Neural crest cell (in vitro differentiated cells): Measurements from ENCODE around the gene GPC6. TPM values are rescaled to one million over a fixed set of nuclear protein-coding genes. Genes with fewer than 3 reads are reported as not detected.
"Not testable (repeated sequence)": the region's sequence is repeated elsewhere in the genome, so short reads cannot be mapped to it uniquely, and the experiment has no call there.

ENCODE experiments used
- DNase-seq: peaks from one replicate; pipeline ENCODE4 v3.0.0; 2021; ENCODE audit warnings: low read depth, mixed read lengths, low spot score
- H3K27ac Mint-ChIP-seq: one replicate; pipeline ENCODE4 v1.8.0; 2021; ENCODE audit warnings: mild to moderate bottlenecking, mixed read lengths; ENCODE audit not compliant: unreplicated experiment
- H3K27me3 Mint-ChIP-seq: 2 replicates; pipeline ENCODE4 v1.8.0; 2021; ENCODE audit warnings: low read depth, mild to moderate bottlenecking, mixed read lengths
- H3K36me3 Mint-ChIP-seq: 2 replicates; pipeline ENCODE4 v1.8.0; 2021; ENCODE audit warnings: low read depth, mild to moderate bottlenecking, mixed read lengths
- H3K4me1 Mint-ChIP-seq: 2 replicates; pipeline ENCODE4 v1.8.0; 2021; ENCODE audit warnings: mixed read lengths
- H3K4me3 Mint-ChIP-seq: one replicate; pipeline ENCODE4 v1.8.0; 2021; ENCODE audit warnings: mild to moderate bottlenecking, mixed read lengths
- H3K9me3 Mint-ChIP-seq: 2 replicates; pipeline ENCODE4 v1.8.0; 2021; ENCODE audit warnings: mixed read lengths
- total RNA-seq: library from RNA; stranded (reverse); gene quantifications from 2 replicates; pipeline ENCODE4 v1.2.1, GENCODE V29; 2021
- TF ChIP-seq, protein P1 (sequence below): fragments of 200-600 bp; sonication (generic); conservative IDR thresholded peaks from 2 replicates; pipeline ENCODE4 v1.5.0; 2021; ENCODE audit warnings: antibody characterized with exemption, mild to moderate bottlenecking

Gene GPC6
- total RNA-seq, 1 donor from 2014 or later = 13.4 TPM

DNA sequence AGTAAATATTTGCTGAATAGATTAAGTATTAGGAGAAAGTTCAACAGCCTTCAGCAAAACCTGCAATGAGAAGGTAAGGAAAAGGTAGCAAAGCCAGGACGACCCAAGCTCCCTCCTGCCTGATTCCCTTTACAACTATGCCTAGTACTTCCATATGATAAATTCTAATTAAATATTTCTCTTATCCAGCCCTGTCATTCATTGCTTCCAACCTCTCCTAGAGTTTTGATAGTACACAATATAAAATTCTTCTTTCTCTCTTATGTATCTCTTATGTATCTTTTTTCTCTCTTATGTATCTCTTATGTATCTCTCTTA lies 1065.7 kb downstream of the GPC6 start:
- H3K36me3 Mint-ChIP-seq = no peaks in the 10 kb centered on the region
- H3K27me3 Mint-ChIP-seq = no peaks in the 10 kb centered on the region
- no peak overlapping the region for H3K4me3 Mint-ChIP-seq
- DNase-seq = no peak
- H3K27ac Mint-ChIP-seq = no peak overlapping the region
- no peaks in the 10 kb centered on the region for H3K9me3 Mint-ChIP-seq
- TF ChIP-seq, protein P1, sequence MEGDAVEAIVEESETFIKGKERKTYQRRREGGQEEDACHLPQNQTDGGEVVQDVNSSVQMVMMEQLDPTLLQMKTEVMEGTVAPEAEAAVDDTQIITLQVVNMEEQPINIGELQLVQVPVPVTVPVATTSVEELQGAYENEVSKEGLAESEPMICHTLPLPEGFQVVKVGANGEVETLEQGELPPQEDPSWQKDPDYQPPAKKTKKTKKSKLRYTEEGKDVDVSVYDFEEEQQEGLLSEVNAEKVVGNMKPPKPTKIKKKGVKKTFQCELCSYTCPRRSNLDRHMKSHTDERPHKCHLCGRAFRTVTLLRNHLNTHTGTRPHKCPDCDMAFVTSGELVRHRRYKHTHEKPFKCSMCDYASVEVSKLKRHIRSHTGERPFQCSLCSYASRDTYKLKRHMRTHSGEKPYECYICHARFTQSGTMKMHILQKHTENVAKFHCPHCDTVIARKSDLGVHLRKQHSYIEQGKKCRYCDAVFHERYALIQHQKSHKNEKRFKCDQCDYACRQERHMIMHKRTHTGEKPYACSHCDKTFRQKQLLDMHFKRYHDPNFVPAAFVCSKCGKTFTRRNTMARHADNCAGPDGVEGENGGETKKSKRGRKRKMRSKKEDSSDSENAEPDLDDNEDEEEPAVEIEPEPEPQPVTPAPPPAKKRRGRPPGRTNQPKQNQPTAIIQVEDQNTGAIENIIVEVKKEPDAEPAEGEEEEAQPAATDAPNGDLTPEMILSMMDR = no peak
- peaks cover under 1% of the 10 kb centered on the region for H3K4me1 Mint-ChIP-seq

DNA sequence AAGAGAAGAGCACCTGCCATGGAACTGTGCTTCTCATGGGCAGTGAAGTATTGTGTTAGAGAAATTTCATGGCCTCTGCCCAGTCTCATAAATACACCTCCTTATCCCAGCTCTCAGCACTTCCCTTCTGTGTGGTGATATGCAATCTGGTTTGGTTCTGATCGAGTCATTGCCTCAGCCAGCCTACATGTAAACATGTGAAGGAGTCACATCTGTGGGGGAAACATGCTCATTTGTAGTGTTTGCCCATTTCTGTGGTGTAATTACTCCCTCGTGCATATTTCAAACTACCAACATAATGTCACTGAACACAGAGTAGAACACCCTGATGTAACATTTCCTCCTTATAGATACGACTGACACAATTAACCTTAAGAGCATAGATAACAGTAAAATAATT lies 1069.9 kb downstream of the GPC6 start:
- TF ChIP-seq, protein P1 = no peak
- H3K9me3 Mint-ChIP-seq = no peaks in the 10 kb centered on the region
- H3K4me3 Mint-ChIP-seq = no peak overlapping the region
- H3K4me1 Mint-ChIP-seq = no peaks in the 10 kb centered on the region
- DNase-seq = no peak
- no peaks in the 10 kb centered on the region for H3K27me3 Mint-ChIP-seq
- H3K36me3 Mint-ChIP-seq = no peaks in the 10 kb centered on the region
- no peak overlapping the region for H3K27ac Mint-ChIP-seq

DNA sequence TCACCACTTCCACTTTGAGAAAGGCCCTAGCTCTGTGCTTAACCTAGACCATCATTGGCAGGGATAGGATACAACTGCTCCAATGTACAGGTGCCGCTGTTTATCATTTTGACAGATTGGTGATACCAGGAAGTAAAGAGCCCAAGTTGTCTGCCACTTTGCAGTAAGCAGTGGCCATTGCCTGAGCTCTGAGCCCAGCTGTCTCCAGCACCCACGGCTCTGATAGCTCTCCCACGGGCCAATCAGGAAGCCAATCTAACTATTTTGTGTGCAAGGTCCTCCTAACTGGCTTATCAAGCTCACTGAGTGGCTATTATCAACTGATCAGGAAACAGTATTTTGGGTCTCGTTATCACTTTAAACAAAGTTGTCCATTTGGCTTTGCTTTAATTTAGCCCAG lies 1071.7 kb downstream of the GPC6 start:
- H3K4me3 Mint-ChIP-seq = no peak overlapping the region
- H3K27ac Mint-ChIP-seq = no peak overlapping the region
- H3K27me3 Mint-ChIP-seq = no peaks in the 10 kb centered on the region
- DNase-seq = no peak
- peaks cover 2% of the 10 kb centered on the region for H3K4me1 Mint-ChIP-seq
- no peaks in the 10 kb centered on the region for H3K9me3 Mint-ChIP-seq
- TF ChIP-seq, protein P1 = no peak
- H3K36me3 Mint-ChIP-seq = no peaks in the 10 kb centered on the region

DNA sequence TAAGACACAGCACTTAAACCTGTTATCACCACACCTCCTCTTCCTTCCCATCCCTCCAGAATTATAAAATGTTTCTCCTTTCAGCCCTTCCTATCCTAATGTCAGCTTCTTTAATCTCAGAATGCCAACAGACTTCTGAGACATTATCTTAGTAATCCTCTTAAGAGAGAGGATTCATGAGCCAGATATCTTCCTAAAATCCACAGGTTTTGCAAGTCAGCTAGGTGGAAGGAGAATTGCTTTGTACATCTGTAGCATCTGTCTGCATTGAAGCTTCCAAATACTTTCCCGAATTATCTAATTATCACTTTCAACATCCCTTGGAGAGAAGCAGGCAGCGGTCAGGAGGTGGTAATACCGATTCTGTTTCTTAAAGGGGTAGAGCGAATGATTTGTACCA lies 1073.8 kb downstream of the GPC6 start:
- TF ChIP-seq, protein P1 = no peak
- H3K27me3 Mint-ChIP-seq = no peaks in the 10 kb centered on the region
- no peaks in the 10 kb centered on the region for H3K36me3 Mint-ChIP-seq
- H3K4me3 Mint-ChIP-seq = no peak overlapping the region
- H3K9me3 Mint-ChIP-seq = no peaks in the 10 kb centered on the region
- DNase-seq = no peak
- peaks cover 16% of the 10 kb centered on the region for H3K4me1 Mint-ChIP-seq
- no peak overlapping the region for H3K27ac Mint-ChIP-seq

DNA sequence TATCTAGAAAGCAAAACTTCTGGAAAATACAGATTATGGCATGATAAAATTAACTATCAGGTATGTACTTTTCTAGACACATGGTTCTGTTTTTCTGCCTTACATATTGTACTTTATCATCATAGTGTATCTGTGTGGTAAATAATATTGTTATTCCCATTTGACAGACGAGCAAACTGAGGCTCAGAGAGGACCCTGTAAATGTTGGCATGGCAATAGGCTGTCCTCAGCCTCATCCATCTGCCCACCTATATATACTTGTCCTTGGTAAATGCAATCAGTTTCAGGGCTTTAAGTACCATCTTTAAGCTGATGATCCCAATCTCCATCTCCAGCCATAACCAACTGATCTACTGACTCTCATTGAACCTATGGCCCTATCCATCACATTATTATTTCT lies 1074.9 kb downstream of the GPC6 start:
- DNase-seq = no peak
- H3K9me3 Mint-ChIP-seq = no peaks in the 10 kb centered on the region
- no peak overlapping the region for H3K4me3 Mint-ChIP-seq
- TF ChIP-seq, protein P1 = no peak
- H3K27me3 Mint-ChIP-seq = no peaks in the 10 kb centered on the region
- H3K4me1 Mint-ChIP-seq = peaks cover 16% of the 10 kb centered on the region
- no peaks in the 10 kb centered on the region for H3K36me3 Mint-ChIP-seq
- H3K27ac Mint-ChIP-seq = no peak overlapping the region

DNA sequence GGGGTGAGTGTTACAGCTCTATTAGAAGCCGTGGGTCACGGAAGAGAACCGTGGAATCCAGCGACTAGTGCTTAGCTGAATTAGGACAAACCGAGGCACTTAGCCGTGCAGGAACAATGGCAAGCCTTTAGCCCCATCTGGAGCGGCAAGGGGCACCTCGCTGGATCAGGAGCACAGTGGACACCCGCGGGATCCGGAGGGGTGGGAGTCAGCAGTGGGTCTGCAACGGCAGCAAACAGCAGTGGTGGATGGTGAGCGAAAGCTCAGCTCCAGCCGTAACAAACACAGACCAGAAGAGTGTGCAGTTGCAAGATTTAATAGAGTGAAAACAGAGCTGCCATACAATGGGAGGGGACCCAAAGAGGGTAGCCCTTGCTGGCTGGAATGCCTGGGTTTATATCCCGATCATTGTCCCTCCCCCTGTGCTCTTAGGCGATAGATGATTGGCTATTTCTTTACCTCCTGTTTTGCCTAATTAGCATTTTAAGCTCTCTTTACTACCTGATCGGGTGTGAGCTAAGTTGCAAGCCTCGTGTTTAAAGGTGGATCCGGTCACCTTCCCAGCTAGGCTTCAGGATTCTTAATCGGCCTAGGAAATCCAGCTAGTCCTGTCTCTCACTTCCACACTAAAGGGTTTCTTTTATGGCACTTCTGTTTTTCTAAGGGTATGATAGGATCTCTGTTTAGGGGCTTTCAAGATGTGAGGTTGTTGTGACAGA lies 1076.4 kb downstream of the GPC6 start:
- H3K27me3 Mint-ChIP-seq, H3K9me3 Mint-ChIP-seq, H3K36me3 Mint-ChIP-seq, H3K27ac Mint-ChIP-seq, H3K4me3 Mint-ChIP-seq, DNase-seq: not testable (repeated sequence)
- peaks cover 21% of the 10 kb centered on the region for H3K4me1 Mint-ChIP-seq
